ENCODE data around the gene LRRC36. TPM values are rescaled to one million over a fixed set of nuclear protein-coding genes. Genes with fewer than 3 reads are reported as not detected.

The LRRC36 gene
- total and polyA plus RNA-seq, 2 donors (not counting 3 experiments of a cell fraction or from before 2014, with no cell fraction given) = 0.30 to 2.0 TPM

- H3K4me1 ChIP-seq (ENCODE audit: control insufficient read depth, extremely low read depth, insufficient read depth, low read length) = peaks cover 8% of the 10 kb centered on the region
- H3K4me2 ChIP-seq (ENCODE audit: insufficient read depth, low read length) = no peak overlapping the region
- no peak for FAIRE-seq
- ChIA-PET CTCF (interaction anchor here (2.0 to 9.0 kb wide), 5 partner anchors 11 to 35 kb away, joined by 15 to 201 read pairs (median 53); no protein-coding TSS in a partner anchor), POLR2A (no interaction called here)
- H3K9me1 ChIP-seq (replicated peaks; ENCODE audit: control insufficient read depth, extremely low read depth, insufficient read depth, low read length) = no peaks in the 10 kb centered on the region
- peaks cover 27 to 29% of the 10 kb centered on the region in 2 experiments for H3K27me3 ChIP-seq (ENCODE audit: control insufficient read depth in 2 of 2, insufficient read depth in 2 of 2, low read length in 2 of 2)
- H3K36me3 ChIP-seq (ENCODE audit: control insufficient read depth in 2 of 2, extremely low read depth in 1 of 2, insufficient read depth in 2 of 2, low read length in 2 of 2) = no peaks in the 10 kb centered on the region
- TF ChIP-seq POLR2A (IDR thresholded peaks at IDR 0.05; ENCODE audit: low read depth, low read length) (no peak), POLR2AphosphoS5 (IDR thresholded peaks at IDR 0.05; ENCODE audit: insufficient read depth, low read depth, low read length) (no peak), JUN (IDR thresholded peaks at IDR 0.05; ENCODE audit: borderline replicate concordance, insufficient read depth, insufficient read length, low read depth) (no peak), EZH2 (IDR thresholded peaks at IDR 0.05; ENCODE audit: borderline replicate concordance, low read depth, low read length, severe bottlenecking) (no peak), MYC (IDR thresholded peaks at IDR 0.05; ENCODE audit: low read depth, low read length) (no peak), FOS (IDR thresholded peaks at IDR 0.05; ENCODE audit: borderline replicate concordance, insufficient read depth, low read length) (no peak), GATA2 (IDR thresholded peaks at IDR 0.05; ENCODE audit: insufficient read depth, insufficient read length, low read depth, low read length) (no peak), MAX (IDR thresholded peaks at IDR 0.05; ENCODE audit: insufficient read depth, insufficient read length) (no peak)
- TF ChIP-seq, protein P1, sequence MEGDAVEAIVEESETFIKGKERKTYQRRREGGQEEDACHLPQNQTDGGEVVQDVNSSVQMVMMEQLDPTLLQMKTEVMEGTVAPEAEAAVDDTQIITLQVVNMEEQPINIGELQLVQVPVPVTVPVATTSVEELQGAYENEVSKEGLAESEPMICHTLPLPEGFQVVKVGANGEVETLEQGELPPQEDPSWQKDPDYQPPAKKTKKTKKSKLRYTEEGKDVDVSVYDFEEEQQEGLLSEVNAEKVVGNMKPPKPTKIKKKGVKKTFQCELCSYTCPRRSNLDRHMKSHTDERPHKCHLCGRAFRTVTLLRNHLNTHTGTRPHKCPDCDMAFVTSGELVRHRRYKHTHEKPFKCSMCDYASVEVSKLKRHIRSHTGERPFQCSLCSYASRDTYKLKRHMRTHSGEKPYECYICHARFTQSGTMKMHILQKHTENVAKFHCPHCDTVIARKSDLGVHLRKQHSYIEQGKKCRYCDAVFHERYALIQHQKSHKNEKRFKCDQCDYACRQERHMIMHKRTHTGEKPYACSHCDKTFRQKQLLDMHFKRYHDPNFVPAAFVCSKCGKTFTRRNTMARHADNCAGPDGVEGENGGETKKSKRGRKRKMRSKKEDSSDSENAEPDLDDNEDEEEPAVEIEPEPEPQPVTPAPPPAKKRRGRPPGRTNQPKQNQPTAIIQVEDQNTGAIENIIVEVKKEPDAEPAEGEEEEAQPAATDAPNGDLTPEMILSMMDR (IDR thresholded peaks at IDR 0.05; ENCODE audit: extremely low read depth in 1 of 2, insufficient read depth in 1 of 2, low read depth in 1 of 2, low read length in 2 of 2) = no peak
- no peaks in the 10 kb centered on the region for H3K9me3 ChIP-seq (replicated peaks; ENCODE audit: control insufficient read depth, insufficient read depth, low read length)
- intact Hi-C loops (cut with micrococcal nuclease) = loop anchor here (2.0 kb wide), 1 partner anchor 85 kb away; no protein-coding TSS in a partner anchor
- BruUV-seq (replicated peaks) = no TSS peak
- H3K9ac ChIP-seq (replicated peaks; ENCODE audit: extremely low read depth, insufficient read depth, low read length) = no peak overlapping the region
- no peak overlapping the region for H3K27ac ChIP-seq (ENCODE audit: insufficient read depth, low read depth, low read length)
- H3K4me3 ChIP-seq (replicated peaks in 1 of 3; ENCODE audit: insufficient read depth in 1 of 3, low read depth in 1 of 3, low read length in 3 of 3) = peak overlapping the region in 1 of 3 experiments; percentile 32
- H2AFZ ChIP-seq (ENCODE audit: low read depth, low read length) = peak overlapping the region; percentile 58
- no peak for DNase-seq (ENCODE audit: low read depth, low spot score)
- no peaks in the 10 kb centered on the region for H4K20me1 ChIP-seq (replicated peaks; ENCODE audit: control insufficient read depth, extremely low read depth, insufficient read depth, low read length)
- H3K79me2 ChIP-seq (ENCODE audit: control insufficient read depth, insufficient read depth, low read length) = no peaks in the 10 kb centered on the region
- dilution Hi-C loops (cut with MboI; ENCODE audit: extremely low pct_ligation_motif_present, low sequenced_read_pairs) = no loop called here
Observed at GRCh38 chr16:67429799-67430503, 103.3 kb downstream of the LRRC36 start.
